ENCODE data around the gene CHRFAM7A.
"Not testable (repeated sequence)": the region's sequence is repeated elsewhere in the genome, so short reads cannot be mapped to it uniquely, and the experiment has no call there.

The CHRFAM7A gene

GRCh38 chr15:30392766-30393663 lies at the start of gene CHRFAM7A:
Gene CHRFAM7A (minus strand): TSS chr15:30393540. CDS start chr15:30383351, 10,189 bp downstream.
- not testable (repeated sequence) for DNase-seq (ENCODE audit: low spot score)

- not testable (repeated sequence) for DNase-seq (ENCODE audit: low spot score)
Observed at GRCh38 chr15:30438348-30438747, 45.0 kb upstream of the CHRFAM7A start.

- not testable (repeated sequence) for DNase-seq (ENCODE audit: low spot score)
Observed at GRCh38 chr15:30435878-30436277, 42.5 kb upstream of the CHRFAM7A start.

GRCh38 chr15:30420723-30421122 lies 27.4 kb upstream of the CHRFAM7A start:
- not testable (repeated sequence) for DNase-seq (ENCODE audit: low spot score)

- not testable (repeated sequence) for DNase-seq (ENCODE audit: low spot score)
Observed at GRCh38 chr15:30414160-30414559, 20.8 kb upstream of the CHRFAM7A start, which contains the start of gene GOLGA8R. Gene GOLGA8R (minus strand): TSS chr15:30414260. CDS start chr15:30414162, 98 bp downstream.

- DNase-seq (ENCODE audit: low spot score), result not testable (repeated sequence)
Observed at GRCh38 chr15:30407636-30408035, 14.3 kb upstream of the CHRFAM7A start.

GRCh38 chr15:30398988-30399387 lies 5.6 kb upstream of the CHRFAM7A start:
- DNase-seq (ENCODE audit: low spot score), result not testable (repeated sequence)

- not testable (repeated sequence) for DNase-seq (ENCODE audit: low spot score)
Observed at GRCh38 chr15:30393664-30393991, 288 bp upstream of the CHRFAM7A start.

- DNase-seq (ENCODE audit: low spot score), result not testable (repeated sequence)
Observed at GRCh38 chr15:30386318-30386887, 6.9 kb downstream of the CHRFAM7A start.

- DNase-seq (ENCODE audit: low spot score), result not testable (repeated sequence)
Observed at GRCh38 chr15:30377082-30377413, 16.3 kb downstream of the CHRFAM7A start.

GRCh38 chr15:30376375-30377081 lies 16.8 kb downstream of the CHRFAM7A start:
- DNase-seq (ENCODE audit: low spot score), result not testable (repeated sequence)

- not testable (repeated sequence) for DNase-seq (ENCODE audit: low spot score)
Observed at GRCh38 chr15:30375872-30376271, 17.5 kb downstream of the CHRFAM7A start.

GRCh38 chr15:30374862-30375261 lies 18.5 kb downstream of the CHRFAM7A start:
- DNase-seq (ENCODE audit: low spot score), result not testable (repeated sequence)

GRCh38 chr15:30368271-30368670 lies 25.1 kb downstream of the CHRFAM7A start:
- not testable (repeated sequence) for DNase-seq (ENCODE audit: low spot score)

GRCh38 chr15:30367246-30367645 lies 26.1 kb downstream of the CHRFAM7A start:
- not testable (repeated sequence) for DNase-seq (ENCODE audit: low spot score)

GRCh38 chr15:30361404-30361803 lies 31.9 kb downstream of the CHRFAM7A start:
- DNase-seq (ENCODE audit: low spot score), result not testable (repeated sequence)

GRCh38 chr15:30360990-30361389 lies 32.4 kb downstream of the CHRFAM7A start:
- DNase-seq (ENCODE audit: low spot score), result not testable (repeated sequence)

GRCh38 chr15:30355043-30355442 lies 38.3 kb downstream of the CHRFAM7A start:
- DNase-seq (ENCODE audit: low spot score), result not testable (repeated sequence)

GRCh38 chr15:30349803-30350202 lies 43.5 kb downstream of the CHRFAM7A start:
- not testable (repeated sequence) for DNase-seq (ENCODE audit: low spot score)

GRCh38 chr15:30336584-30336983 lies 56.8 kb downstream of the CHRFAM7A start:
- not testable (repeated sequence) for DNase-seq (ENCODE audit: low spot score)

GRCh38 chr15:30334152-30334551 lies 59.2 kb downstream of the CHRFAM7A start:
- not testable (repeated sequence) for DNase-seq (ENCODE audit: low spot score)

- not testable (repeated sequence) for DNase-seq (ENCODE audit: low spot score)
Observed at GRCh38 chr15:30326145-30326544, 67.2 kb downstream of the CHRFAM7A start.
